ENCODE measurements around the gene EEF1G.
"Not testable (repeated sequence)": the region's sequence is repeated elsewhere in the genome, so short reads cannot be mapped to it uniquely, and the experiment has no call there.

EEF1G gene

GRCh38 chr11:62603072-62603408 lies 29.3 kb upstream of the EEF1G start:
- DNase-seq (ENCODE audit: low spot score), result no peak

DNA sequence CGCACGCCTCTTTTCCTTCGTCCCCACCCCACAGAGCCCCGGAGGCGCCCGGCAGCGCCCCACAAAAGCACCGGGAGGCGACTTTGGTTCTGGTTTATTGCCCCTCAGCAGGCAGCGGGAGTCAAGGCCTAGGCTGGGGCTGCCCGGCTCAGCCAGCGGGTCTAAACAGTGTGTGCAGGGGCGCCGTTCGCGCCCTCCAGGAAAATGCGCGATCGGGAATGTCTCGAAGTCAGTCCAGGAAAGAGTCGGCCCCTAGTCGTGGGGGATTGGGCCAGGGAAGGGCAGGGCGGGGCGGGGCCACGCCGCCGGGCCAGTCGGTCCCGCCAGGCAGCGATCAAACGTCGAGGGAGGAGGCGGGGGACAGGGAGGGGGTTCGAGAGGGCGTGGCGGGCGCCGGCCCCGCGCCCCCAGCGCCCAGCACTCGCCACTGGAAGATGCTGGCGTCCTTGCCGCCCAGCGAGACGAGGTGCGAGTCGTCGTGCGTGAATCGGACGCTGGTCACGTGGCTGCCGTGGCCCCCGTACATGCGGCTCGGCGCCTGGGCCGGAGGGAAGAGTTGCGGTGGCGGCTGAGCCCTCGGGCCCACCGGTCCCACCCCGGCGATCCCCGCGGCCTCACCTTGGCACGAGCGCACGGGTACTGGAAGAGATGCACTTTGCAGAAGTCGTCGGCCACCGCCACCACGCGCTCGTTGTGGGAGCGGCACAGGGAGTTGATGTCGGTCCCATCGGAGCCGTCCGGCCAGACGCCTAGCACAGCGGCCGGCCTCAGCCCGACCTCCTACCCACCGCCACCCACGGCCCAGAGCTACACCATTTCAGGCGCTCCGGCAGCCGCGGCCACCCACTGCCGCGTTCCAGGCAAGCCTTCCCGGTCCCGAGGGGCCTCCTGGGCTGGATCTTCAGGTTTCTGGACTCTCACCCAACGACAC lies 28.7 kb upstream of the EEF1G start:
- DNase-seq (ENCODE audit: low spot score), result peak; percentile 75

DNA sequence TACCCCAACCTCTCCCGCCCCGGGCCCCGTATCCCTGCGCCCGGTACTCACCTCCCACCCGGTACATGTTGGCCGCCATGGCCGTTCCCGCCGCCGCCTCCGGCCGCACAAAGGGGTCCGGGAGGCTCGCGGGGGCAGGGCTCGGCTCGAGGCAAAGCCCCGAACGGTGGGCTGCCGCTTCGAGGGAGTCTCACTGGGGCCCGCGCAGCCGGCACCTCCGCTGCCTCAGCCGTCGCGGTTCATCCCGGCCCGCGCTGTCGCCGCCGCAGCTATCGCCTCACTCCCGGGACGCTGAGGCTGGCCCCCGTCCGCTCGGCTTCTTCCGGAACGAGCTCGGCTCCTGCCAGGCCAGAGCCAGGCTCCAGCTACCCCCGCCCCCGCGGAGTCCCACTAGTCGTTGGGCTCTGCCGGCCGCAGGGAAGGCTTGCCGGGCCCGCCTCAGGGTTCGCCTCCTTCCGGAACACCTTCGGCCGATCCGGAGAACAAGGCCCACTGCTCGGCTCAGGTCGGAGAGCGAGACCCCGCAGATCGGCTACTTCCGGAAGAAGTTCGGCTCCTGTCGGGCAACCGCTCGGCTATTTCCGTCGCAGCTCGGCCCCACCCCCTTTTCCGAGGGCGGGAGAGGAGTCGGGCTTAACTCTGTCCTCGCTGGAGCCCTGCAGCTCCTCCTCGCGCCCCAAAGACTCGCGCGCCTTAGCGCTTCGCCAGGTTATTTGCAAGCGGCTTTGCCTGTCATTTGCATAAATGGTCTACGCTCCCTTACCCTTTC lies 27.9 kb upstream of the EEF1G start, which contains the start of gene MTA2:
MTA2 (minus strand) TSS at position 494 of the 769 bp plus-strand sequence; CDS start at position 79, 415 bp downstream.
- peak; percentile 97 for DNase-seq (ENCODE audit: low spot score)

- no peak for DNase-seq (ENCODE audit: low spot score)
Measured at GRCh38 chr11:62601122-62601371, 27.4 kb upstream of the EEF1G start.

- DNase-seq (ENCODE audit: low spot score), result no peak
Measured at GRCh38 chr11:62600367-62601121, 26.9 kb upstream of the EEF1G start.

- no peak for DNase-seq (ENCODE audit: low spot score)
Measured at GRCh38 chr11:62599901-62600300, 26.2 kb upstream of the EEF1G start.

DNA sequence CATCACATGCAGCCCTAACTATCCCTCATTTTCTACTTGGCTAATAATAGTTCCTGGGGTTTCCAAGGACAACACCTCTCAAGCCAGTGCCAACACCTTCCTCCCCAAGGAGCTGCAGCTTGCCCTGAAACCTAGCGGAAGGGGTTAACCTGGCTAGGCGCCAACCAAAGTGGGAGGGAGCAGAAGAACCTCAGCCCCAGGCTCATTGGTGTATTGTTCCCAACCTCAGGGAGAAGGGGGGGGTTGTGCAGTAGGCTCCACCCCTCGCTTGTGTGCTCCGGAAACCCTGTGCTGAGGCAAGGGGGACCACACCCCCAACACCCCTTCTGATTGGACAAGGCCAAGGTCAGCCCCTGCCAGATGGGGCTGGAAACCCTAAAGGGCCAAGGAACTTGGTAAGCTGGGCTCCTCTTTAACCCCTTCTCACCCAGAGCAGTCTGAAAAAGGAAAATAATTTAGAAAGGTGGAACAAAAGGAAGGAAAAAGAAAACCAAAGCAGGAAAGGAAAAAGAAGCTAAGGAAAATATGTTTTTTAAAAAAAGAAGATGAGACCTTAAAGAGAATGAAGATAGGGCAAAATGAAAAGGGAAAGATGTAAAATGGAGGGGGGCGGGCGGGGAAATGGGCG lies 25.5 kb upstream of the EEF1G start:
- peak; percentile 94 for DNase-seq (ENCODE audit: low spot score)

- DNase-seq (ENCODE audit: low spot score), result no peak
Measured at GRCh38 chr11:62595124-62595523, 21.4 kb upstream of the EEF1G start.

- peak; percentile 73 for DNase-seq (ENCODE audit: low spot score)
Measured at GRCh38 chr11:62593434-62594044, 19.8 kb upstream of the EEF1G start.

DNA sequence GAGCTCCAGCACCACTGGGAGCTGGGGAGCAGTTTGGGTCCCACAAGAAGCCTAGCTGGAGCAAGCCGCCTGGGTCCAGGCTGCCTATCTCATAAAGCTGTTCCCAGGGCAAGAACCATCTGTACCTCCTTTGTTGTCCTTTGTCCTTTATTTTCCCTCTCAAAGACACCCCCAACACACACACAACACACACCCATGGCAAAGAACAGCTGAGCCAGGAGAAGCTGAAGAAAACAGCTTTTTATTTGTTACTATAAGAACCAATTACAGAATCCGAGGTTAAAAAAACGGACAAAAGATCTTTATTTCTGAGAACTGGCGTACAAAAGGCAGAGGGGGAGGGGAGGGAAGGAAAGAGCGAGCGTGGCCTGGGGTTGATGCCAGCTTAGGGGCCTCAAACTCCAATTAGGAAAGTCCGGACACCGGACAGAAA lies 19.3 kb upstream of the EEF1G start:
- DNase-seq (ENCODE audit: low spot score), result peak; percentile 88

GRCh38 chr11:62592146-62592815 lies 18.6 kb upstream of the EEF1G start:
- DNase-seq (ENCODE audit: low spot score), result no peak

- DNase-seq (ENCODE audit: low spot score), result peak; percentile 99
Measured at GRCh38 chr11:62591448-62592145, 17.9 kb upstream of the EEF1G start, which contains the start of gene TUT1. TSS of gene TUT1 (minus strand) at chr11:62591523. CDS start at chr11:62591485, 38 bp downstream.

DNA sequence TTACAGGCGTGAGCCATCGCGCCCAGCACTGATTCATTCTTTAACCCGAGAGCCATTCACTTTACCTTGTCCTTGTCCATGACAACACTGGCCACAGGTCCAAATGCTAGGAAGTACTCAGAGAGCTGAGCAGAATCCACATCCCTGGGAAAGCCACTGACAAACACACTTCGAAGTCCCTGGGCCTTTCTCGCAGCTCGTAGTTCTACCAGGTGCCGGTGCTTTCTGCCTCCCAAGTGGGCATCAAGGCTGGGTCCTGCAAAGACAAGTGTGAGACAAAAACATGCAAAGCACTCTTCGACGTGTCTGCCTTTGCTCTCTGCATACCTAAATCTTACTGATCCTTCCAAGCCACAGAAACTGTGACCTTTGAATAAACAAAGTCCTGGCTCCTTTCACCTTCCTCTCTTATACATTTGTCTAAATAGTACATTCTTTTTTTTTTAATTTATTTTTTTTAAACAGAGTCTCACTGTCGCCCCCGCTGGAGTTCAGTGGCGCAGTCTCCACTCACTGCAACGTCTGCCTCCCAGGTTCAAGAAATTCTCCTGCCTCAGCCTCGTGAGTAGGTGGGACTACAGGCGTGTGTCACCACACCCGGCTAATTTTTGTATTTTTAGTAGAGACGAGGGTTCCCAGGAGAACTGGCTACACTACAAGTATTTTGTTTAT lies 15.4 kb upstream of the EEF1G start:
- no peak for DNase-seq (ENCODE audit: low spot score)

DNA sequence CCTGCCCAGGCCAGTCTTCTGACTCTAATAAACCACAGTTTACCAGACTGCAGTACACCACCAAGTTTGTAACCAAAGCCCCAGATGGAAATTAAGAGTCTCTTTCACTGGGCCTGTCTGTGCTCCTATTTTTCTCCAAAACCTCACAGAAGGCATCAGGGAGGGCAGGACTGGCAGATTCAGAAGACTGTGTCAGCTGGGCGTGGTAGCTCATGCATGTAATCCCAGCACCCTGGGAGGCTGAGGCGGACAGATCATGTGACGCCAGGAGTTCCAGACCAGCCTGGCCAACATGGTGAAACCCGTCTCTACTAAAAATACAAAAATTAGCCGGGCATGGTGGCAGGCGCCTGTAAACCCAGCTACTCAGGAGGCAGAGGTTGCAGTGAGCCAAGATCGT lies 11.7 kb upstream of the EEF1G start:
- DNase-seq (ENCODE audit: low spot score), result not testable (repeated sequence)

GRCh38 chr11:62581735-62582134 lies 8.0 kb upstream of the EEF1G start:
- not testable (repeated sequence) for DNase-seq (ENCODE audit: low spot score)

- no peak for DNase-seq (ENCODE audit: low spot score)
Measured at GRCh38 chr11:62580959-62581715, 7.4 kb upstream of the EEF1G start.

DNA sequence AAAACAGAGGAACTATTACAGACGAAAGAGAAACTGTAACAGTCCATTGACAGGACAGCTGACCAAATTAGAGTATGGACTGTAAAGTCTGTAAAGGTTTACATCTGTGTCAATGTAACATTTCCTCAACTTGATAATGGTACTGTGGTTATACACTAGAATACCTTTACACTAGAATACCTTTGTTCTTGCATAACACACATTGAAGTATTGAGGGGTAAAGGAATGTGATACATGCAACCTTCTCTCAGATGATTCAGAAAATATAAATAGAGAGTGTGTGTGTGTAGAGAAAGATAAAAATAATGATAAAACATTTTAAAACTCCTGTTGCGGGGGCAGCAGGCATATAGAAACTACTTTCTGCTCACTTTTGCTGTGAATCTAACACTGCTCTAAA lies 5.6 kb upstream of the EEF1G start:
- peak; percentile 41 for DNase-seq (ENCODE audit: low spot score)

GRCh38 chr11:62578541-62578940 lies 4.8 kb upstream of the EEF1G start:
- DNase-seq (ENCODE audit: low spot score), result no peak

Data from putamen (tissue), 1 donor.